NCI-H2081 treated with DMSO at 0.1 percent for 48 hours (cell line): ENCODE measurements around the gene ACSF3.

ENCODE experiments used
- DNase-seq: peaks from one replicate; lab custom pipeline; 2025; lab: John Stamatoyannopoulos, UW

Gene ACSF3

DNA sequence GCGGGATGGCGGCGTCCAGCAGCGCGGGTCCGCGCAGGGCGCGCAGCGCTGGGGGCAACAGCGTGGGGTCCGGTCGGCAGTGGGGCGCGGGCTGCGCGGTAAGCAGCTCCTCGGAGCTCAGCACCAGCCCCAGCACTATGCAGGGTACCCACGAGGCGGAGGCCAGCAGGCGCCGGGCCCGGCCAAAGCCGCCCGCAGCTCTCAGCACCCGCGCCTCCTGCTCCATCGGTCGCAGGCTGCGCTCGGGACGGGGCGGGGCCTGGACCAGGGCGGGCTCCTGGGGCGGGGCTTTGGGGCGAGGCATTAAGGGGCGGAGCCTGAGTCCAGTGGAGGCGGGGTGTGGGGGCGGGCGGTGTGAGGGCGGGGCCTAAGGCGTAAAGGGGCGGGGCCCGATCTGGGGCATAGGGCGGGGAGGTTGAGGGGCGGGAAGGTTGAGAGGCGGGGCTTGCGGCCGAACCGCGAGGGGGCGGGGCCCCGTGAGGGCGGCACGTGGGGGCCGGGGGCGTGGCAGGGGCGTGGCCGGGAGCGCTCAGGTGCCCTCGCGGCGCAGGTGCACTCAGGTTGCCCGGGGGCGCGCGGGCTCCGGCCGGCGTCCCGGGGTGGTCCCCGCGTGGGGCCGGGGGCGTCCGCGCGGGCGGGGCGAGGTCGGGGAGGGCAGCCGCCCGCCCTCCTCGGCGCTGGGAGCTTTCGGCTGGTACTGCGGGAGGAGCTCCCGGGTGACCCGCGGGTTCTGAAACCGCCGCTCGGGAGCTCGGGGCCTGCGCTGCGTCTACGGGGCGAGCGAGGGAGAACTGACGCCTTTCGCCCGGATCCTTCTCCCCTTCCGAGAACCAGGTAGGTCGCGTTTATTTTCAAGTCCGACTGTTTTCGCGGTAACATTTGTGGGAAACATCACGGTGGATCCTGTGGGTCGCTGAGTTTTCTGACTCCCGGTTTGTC, 108.1 kb downstream of the ACSF3 start:
- no peak for DNase-seq

DNA sequence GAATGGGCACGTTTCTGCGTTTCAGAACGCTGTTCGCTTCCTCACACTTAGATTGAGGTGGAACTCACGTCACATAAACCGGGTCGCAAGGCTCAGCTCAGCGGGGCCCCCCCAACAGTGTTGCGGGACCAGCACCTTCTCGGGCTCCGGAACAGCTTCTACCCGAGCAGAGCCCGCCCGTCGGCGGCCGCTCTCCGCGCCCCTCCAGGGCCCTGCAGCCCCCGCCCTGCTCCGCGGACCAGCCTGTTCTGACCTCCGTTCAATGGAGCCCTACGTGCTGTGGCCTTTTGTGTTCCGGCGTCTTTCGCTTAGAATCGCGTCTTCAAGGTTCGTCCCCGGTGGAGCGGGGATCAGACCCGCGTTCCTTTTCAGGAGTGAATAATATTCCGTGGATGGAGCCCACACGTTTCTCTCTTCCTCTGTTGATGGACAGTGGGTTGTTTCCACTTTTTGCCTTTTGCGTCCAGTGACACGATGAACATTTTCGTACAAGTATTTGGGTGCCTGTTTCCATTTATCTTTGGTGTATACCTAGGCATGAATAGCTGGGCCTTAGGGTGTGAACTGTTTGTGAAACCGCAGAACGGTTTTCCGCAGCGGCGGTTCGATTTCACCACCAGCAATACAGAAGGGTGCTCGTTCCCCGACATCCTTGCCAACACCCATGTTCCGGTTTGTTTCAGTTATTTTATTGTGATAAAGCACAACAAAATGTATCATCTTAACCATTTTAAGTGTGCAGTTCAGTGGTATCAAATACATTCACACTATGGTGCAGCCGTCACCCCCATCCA, 109.0 kb downstream of the ACSF3 start:
- DNase-seq: no peak
